Stimulated activated naive CD8-positive, alpha-beta T cell treated with anti-CD3 and anti-CD28 coated beads, Interleukin-15, Interleukin-2, amounts not matched to agents 100 ng/mL and 50 ng/mL, for 24 hours (primary cell): ENCODE results near the gene PCNT.
"Not testable (repeated sequence)": the region's sequence is repeated elsewhere in the genome, so short reads cannot be mapped to it uniquely, and the experiment has no call there.

ENCODE experiments used
- H3K27ac Mint-ChIP-seq: one replicate; pipeline ENCODE4 v1.8.0; 2021; ENCODE audit warnings: mild to moderate bottlenecking, mixed read lengths
- H3K27me3 Mint-ChIP-seq: one replicate; pipeline ENCODE4 v1.8.0; 2021; ENCODE audit warnings: mixed read lengths
- H3K36me3 Mint-ChIP-seq: one replicate; pipeline ENCODE4 v1.8.0; 2021; ENCODE audit warnings: low read depth, mixed read lengths
- H3K4me1 Mint-ChIP-seq: one replicate; pipeline ENCODE4 v1.8.0; 2021; ENCODE audit warnings: low read depth, mixed read lengths
- H3K4me3 Mint-ChIP-seq: one replicate; pipeline ENCODE4 v1.8.0; 2021; ENCODE audit warnings: mild to moderate bottlenecking, mixed read lengths
- H3K9me3 Mint-ChIP-seq: one replicate; pipeline ENCODE4 v1.8.0; 2021; ENCODE audit warnings: mixed read lengths

PCNT gene

DNA sequence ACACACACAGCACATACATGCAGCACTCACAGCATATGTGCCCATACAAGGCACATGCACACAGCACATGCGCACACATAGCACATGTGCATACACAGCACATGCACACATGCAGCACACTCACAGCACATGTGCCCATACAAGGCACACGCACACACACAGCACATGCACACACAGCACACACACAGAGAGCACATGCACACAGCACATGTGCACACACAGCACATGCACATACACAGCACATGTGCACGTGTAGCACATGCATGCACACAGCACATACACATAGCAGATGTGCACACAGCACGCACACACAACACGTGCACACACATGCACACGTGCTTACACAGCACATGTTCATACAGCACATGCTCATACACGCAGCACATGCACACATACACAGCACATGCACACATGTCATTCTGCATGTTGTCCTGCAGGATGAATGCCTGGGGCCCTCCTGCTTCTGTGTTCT is 48.1 kb downstream of the PCNT start:
- Mint-ChIP-seq H3K27me3 (no peaks in the 10 kb centered on the region), H3K27ac (no peak overlapping the region), H3K4me3 (no peak overlapping the region), H3K4me1 (peaks cover 27% of the 10 kb centered on the region), H3K36me3 (peaks cover 34% of the 10 kb centered on the region), H3K9me3 (no peaks in the 10 kb centered on the region)

DNA sequence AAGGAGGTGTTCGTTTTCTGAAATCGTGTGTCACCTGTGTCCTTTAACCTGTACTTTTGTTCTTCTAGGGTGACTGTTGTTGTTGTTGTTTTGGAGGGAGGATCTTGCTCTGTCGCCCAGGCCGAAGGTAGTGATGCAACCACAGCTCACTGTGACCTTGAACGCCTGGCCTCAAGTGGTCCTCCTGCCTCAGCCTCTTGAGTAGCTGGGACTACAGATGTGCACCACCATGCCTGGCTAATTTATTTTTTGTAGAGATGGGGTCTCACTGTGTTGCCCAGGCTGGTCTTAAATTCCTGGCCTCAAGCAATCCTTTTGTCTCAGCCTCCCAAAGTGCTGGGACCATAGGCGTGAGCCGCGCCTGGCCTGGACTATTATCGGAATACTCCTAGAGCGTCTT is 49.0 kb downstream of the PCNT start:
- H3K4me1 Mint-ChIP-seq, result peaks cover 23% of the 10 kb centered on the region
- H3K36me3 Mint-ChIP-seq, result peaks cover 40% of the 10 kb centered on the region
- not testable (repeated sequence) for H3K4me3 Mint-ChIP-seq, H3K27ac Mint-ChIP-seq, H3K27me3 Mint-ChIP-seq, H3K9me3 Mint-ChIP-seq

DNA sequence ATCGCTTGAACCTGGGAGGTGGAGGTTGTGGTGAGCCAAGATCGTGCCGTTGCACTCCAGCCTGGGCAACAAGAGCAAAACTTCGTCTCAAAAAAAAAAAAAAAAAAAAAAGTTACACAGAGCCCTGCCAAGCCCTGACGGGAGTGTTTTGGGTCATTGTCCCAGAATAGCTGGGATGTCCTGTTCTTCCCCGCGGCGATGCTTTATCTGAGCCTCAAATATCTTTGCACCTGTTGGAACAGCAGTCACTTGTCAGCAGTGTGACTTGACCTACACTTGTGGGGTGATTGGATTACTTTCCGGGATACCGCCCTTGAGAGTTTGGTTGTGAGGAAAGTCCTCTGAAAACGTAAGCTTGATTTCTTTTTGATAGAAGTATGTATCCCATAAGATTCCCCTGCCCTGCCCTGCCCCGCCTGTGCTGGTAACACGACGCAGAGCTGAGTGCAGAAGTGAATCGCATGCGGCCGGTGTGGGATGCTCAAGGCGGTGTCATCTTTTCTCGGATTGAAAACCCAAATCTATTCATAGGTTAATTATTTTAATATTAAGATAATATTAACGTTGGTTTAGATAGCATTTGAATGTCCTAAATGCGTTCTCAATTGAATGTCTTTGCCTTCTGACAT is 50.9 kb downstream of the PCNT start:
- H3K36me3 Mint-ChIP-seq, result peaks cover 41% of the 10 kb centered on the region
- H3K27me3 Mint-ChIP-seq, result no peaks in the 10 kb centered on the region
- no peak overlapping the region for H3K27ac Mint-ChIP-seq
- peaks cover 6% of the 10 kb centered on the region for H3K4me1 Mint-ChIP-seq
- H3K9me3 Mint-ChIP-seq, result no peaks in the 10 kb centered on the region
- no peak overlapping the region for H3K4me3 Mint-ChIP-seq

DNA sequence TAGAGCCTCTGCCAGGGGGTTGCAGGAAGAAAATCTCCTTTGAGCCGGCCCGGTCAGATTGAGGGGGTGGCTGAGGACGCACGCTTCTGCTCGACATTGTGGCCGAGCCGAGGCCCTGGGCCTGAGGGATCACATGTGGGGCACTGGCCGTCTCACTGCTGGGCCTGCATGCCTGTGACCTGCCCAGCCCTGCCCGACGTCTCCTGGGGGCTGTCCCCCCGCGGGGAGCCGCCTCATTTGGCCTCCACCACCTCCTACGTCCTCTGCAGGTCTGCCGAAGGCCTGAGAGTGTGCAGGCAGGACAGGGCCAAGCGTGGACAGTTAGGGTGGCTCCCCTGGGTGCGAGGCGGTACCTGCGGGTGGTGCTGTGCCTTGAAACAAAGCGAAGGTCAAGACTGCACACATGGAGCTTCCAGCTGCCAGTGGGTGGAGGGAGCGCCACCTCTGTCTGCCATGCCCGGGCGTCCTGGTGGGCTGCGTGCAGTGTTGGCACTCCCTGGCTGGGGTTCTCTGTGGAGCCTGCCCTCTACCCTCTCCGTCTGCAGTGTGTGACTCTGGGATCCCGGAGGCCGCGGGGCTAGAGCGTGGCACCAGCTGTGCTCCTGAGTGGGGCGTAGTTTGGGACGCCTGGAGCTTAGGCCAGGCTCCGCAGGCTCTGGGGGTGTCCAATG is 51.7 kb downstream of the PCNT start:
- H3K27me3 Mint-ChIP-seq, result no peaks in the 10 kb centered on the region
- H3K4me3 Mint-ChIP-seq, result no peak overlapping the region
- peaks cover 42% of the 10 kb centered on the region for H3K36me3 Mint-ChIP-seq
- H3K27ac Mint-ChIP-seq, result no peak overlapping the region
- peaks cover 6% of the 10 kb centered on the region for H3K4me1 Mint-ChIP-seq
- H3K9me3 Mint-ChIP-seq, result no peaks in the 10 kb centered on the region

DNA sequence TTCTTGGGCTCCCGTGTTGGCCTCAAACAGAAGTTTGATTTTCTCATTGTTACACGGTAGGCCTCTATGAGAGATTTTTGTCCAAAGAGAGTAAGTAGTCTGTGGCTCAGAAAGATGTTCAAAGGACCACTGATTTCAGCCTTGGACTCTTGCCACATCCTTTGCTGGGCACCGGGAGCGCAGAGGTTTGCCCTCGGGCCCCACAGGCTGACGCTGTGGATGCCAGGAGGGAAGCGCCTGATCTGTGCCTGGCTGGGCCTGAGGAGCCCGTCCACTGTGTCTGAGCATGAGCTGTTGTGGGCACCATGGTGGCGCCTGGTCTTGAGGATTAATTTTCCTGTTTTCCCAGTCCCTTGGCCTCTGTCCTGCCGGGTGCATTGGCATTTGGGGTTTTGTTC is 52.3 kb downstream of the PCNT start:
- H3K4me1 Mint-ChIP-seq, result peaks cover 6% of the 10 kb centered on the region
- H3K4me3 Mint-ChIP-seq, result no peak overlapping the region
- H3K27me3 Mint-ChIP-seq, result no peaks in the 10 kb centered on the region
- H3K36me3 Mint-ChIP-seq, result peaks cover 42% of the 10 kb centered on the region
- no peaks in the 10 kb centered on the region for H3K9me3 Mint-ChIP-seq
- no peak overlapping the region for H3K27ac Mint-ChIP-seq

DNA sequence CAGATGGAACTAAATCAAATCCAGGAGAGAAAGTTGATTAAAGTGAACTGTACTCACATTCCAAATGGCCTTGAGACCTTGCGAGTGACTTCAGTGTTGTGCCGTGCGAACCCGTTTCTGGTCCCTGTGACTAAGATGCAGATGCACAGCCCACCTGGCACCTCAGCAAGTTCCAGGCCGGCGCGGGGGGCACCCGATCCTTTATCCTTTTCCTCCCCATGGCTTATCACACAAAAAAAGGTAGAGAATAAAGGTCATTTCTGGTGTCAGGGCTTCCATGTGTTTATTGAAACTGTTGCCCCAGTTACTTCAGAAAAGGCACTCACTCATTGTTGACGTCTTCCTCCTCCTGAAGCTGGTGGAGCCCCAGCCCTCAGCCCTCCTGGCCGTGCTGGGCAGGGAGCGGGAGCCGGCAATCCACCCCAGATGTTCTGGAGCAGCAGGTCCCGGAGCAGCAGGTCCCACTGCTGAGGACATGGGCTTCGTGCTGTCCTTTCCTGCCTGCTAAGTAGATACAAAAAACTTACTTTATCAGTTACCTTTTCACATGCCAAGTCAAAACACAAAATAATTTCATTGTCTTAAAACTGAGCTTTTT is 53.0 kb downstream of the PCNT start:
- no peaks in the 10 kb centered on the region for H3K9me3 Mint-ChIP-seq
- no peak overlapping the region for H3K27ac Mint-ChIP-seq
- H3K4me1 Mint-ChIP-seq, result no peaks in the 10 kb centered on the region
- H3K27me3 Mint-ChIP-seq, result no peaks in the 10 kb centered on the region
- peaks cover 41% of the 10 kb centered on the region for H3K36me3 Mint-ChIP-seq
- no peak overlapping the region for H3K4me3 Mint-ChIP-seq

DNA sequence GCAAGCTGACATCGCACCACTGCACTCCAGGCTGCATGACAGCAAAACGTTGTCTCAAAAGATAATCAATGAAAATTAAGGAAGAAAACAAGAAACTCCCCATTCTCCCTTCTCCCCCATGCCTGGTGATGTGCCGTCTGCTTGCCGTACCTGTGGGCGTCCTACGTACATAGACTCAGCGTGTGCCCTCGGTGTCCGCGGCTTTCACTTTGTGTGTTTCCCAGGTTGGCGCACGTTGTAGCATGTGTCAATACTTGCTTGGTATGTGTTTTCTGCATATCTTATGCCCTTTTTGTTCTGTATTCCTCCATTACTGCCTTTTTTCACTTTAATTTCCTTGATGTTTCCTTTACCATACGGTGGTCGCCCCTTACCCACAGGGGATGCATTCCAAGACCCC is 53.8 kb downstream of the PCNT start:
- H3K4me3 Mint-ChIP-seq, result no peak overlapping the region
- H3K4me1 Mint-ChIP-seq, result no peaks in the 10 kb centered on the region
- H3K27me3 Mint-ChIP-seq, result no peaks in the 10 kb centered on the region
- H3K27ac Mint-ChIP-seq, result no peak overlapping the region
- H3K9me3 Mint-ChIP-seq, result no peaks in the 10 kb centered on the region
- peaks cover 43% of the 10 kb centered on the region for H3K36me3 Mint-ChIP-seq

DNA sequence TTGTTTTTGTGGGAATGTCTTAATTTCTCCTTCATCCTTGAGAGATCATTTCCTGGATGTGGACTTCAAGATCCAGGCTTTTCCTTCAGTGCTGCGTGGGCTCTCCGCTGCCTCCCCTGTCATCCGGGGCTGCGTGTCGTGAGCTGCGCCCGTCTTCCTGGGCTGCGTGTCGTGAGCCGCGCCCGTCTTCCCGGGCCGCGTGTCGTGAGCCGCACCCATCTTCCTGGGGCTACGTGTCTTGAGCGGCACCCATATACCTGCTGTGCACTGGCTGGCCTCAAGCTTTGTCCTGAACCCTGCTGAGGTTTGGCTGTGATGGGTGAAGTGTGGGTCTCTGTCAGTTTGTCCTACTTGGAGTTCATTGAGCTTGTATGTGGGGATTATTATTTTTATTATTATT is 55.1 kb downstream of the PCNT start:
- H3K27ac Mint-ChIP-seq, result no peak overlapping the region
- no peak overlapping the region for H3K4me3 Mint-ChIP-seq
- peaks cover 45% of the 10 kb centered on the region for H3K36me3 Mint-ChIP-seq
- no peaks in the 10 kb centered on the region for H3K27me3 Mint-ChIP-seq
- no peaks in the 10 kb centered on the region for H3K9me3 Mint-ChIP-seq
- H3K4me1 Mint-ChIP-seq, result no peaks in the 10 kb centered on the region

DNA sequence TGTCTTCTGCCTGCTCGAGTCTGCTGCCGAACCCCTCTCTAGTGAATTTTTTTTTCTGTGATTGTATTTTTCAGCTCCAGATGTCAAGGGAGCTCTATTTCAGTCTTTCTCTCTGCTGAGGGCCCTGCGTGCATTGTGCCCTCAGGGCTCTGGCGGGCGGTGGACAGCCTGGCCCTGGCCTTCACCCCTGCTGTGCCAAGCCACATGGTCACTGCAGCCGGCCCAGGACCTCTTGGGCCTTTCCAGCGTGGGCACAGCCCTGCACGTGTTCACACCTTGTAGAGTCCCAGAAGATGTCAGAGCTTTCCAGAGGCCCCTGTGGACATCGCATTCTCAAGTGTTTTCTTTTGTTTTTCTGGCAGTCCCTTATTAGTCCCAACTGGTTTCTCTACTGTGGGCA is 55.7 kb downstream of the PCNT start:
- H3K27ac Mint-ChIP-seq, result no peak overlapping the region
- H3K9me3 Mint-ChIP-seq, result no peaks in the 10 kb centered on the region
- no peaks in the 10 kb centered on the region for H3K4me1 Mint-ChIP-seq
- no peak overlapping the region for H3K4me3 Mint-ChIP-seq
- no peaks in the 10 kb centered on the region for H3K27me3 Mint-ChIP-seq
- peaks cover 51% of the 10 kb centered on the region for H3K36me3 Mint-ChIP-seq

DNA sequence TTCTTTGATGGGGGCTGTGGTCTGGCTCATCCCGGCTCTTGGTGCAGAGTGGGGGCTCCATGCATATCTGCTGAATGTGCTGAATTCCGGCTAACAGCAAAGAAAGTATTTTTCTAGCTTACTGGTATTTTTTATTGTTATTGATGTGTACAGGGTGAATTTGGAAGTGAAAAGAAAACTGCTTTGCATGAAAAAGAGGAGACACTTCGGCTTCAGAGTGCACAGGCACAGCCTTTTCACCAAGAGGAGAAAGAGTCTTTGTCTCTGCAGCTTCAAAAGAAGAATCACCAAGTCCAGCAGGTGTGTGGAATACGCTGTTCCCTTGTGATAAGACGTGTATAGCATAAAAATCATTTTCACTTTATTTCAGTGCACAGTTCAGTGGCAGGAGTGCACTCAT is 57.6 kb downstream of the PCNT start:
- H3K27ac Mint-ChIP-seq, result no peak overlapping the region
- no peaks in the 10 kb centered on the region for H3K9me3 Mint-ChIP-seq
- no peaks in the 10 kb centered on the region for H3K4me1 Mint-ChIP-seq
- no peak overlapping the region for H3K4me3 Mint-ChIP-seq
- H3K27me3 Mint-ChIP-seq, result no peaks in the 10 kb centered on the region
- H3K36me3 Mint-ChIP-seq, result peaks cover 64% of the 10 kb centered on the region

DNA sequence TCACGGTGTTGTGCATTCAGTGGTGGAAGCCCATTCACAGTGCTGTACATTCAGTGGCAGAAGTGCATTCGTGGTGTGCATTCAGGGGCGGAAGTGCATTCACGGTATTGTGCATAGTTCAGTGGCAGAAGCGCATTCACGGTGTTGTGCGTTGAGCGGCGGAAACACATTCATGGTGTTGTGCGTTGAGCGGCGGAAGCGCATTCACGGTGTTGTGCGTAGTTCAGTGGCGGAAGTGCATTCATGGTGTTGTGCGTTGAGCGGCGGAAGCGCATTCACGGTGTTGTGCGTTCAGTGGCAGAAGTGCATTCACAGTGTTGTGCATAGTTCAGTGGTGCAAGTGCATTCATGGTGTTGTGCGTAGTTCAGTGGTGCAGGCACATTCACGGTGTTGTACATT is 60.6 kb downstream of the PCNT start:
- Mint-ChIP-seq H3K36me3 (peaks cover 46% of the 10 kb centered on the region), H3K4me1 (no peaks in the 10 kb centered on the region), H3K27me3 (no peaks in the 10 kb centered on the region), H3K9me3 (no peaks in the 10 kb centered on the region), H3K27ac (no peak overlapping the region), H3K4me3 (no peak overlapping the region)

DNA sequence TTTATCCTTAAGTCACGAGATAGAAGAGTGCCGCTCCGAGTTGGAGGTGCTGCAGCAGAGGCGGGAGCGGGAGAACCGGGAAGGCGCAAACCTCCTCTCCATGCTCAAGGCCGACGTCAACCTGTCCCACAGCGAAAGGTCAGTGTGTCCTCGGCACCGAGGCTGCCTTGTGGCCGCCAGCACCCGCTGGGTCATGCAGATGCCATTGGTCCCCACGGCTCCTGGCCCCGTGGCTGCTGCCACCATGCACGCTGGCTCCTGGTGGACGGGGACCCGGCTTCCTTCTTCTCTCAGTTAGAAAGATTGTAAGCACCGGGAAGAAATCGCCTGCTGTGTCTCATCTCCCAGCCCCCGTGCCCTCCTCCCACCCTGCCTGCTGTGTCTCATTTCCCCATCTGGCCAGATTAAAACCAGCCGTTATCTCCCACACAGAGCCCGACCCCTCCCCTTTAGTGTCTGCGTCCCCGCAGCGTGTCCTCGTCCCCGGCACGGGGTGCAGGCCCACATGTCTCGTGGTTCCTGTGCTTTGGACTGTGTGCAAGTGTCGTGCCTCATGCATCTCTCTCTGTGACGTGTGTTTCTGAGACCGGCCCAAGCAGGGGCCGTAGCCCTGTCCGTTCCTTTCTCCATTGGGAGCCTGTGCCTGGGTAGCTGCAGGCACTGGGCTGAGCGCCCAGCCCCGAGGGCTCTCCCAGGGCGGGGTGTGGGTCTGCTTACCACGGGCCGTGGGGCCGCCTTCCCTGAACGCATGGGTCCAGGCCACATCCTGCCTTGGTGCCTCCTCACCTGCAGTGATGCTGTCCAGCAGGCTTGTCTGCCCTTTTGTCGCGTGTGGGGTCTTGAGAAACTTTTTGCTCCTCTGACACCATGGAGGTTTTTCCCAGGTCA is 62.1 kb downstream of the PCNT start:
- Mint-ChIP-seq H3K4me3 (no peak overlapping the region), H3K4me1 (no peaks in the 10 kb centered on the region), H3K9me3 (no peaks in the 10 kb centered on the region), H3K36me3 (peaks cover 43% of the 10 kb centered on the region), H3K27me3 (no peaks in the 10 kb centered on the region), H3K27ac (no peak overlapping the region)

DNA sequence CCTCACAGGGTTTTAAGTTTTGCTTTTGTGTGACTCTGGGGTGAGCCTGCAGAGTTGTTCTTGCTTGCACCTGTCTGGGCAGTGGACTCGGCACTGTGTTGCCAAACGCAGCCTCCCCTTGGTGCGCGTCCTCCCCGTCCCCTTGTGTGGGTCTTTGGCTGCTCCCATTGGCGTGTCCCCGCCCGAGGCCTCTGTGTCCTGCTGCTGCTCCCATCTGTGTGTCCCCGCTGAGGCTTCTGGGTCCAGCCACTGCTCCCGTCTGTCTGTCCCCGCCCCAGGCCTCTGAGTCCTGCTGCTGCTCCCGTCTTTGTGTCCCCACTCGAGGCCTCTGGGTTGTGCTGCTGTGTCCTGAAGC is 62.8 kb downstream of the PCNT start:
- H3K4me3 Mint-ChIP-seq, result no peak overlapping the region
- peaks cover 45% of the 10 kb centered on the region for H3K36me3 Mint-ChIP-seq

DNA sequence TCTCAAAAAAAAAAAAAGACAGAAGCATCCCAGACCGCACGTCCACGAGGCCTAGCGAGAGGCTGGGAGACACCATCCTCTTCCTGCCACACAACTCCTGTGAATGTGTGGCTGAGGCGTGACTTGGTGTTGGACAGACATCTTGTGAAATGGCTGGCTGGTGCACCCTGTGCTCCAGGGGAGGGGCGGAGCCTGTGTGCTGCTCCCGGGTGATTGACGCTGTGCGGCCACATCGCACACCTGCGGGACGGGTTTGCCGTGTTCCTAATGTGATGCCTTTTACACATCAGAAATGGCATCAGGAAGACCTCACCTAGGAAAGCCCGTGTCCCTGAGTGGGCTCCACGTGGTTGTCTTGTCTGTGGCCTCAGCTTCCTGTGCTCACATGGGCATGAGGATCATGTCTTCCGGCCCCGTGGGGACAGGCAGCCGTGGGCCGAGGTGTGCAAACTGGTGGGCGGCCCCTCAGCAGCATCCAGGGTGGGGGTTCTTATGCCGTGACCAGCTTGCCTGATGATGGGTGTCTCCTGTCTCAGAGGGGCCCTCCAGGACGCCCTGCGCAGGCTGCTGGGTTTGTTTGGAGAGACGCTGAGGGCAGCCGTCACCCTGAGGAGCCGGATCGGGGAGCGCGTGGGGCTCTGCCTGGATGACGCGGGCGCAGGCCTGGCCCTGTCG is 64.4 kb downstream of the PCNT start:
- Mint-ChIP-seq H3K9me3 (no peaks in the 10 kb centered on the region), H3K27ac (no peak overlapping the region), H3K36me3 (peaks cover 42% of the 10 kb centered on the region), H3K27me3 (no peaks in the 10 kb centered on the region), H3K4me3 (no peak overlapping the region), H3K4me1 (no peaks in the 10 kb centered on the region)

More for the DNA sequence above, 62.8 kb downstream of the PCNT start:
- Mint-ChIP-seq H3K9me3 (no peaks in the 10 kb centered on the region), H3K27me3 (no peaks in the 10 kb centered on the region), H3K4me1 (no peaks in the 10 kb centered on the region), H3K27ac (no peak overlapping the region)
